Stimulated activated CD8-positive, alpha-beta memory T cell treated with anti-CD3 and anti-CD28 coated beads, Interleukin-12 subunit alpha, Interleukin-12 subunit beta, amount 100 ng/mL, for 1 hour (primary cell): Measurements from ENCODE around the gene NUDT4B.
"Not testable (repeated sequence)": the region's sequence is repeated elsewhere in the genome, so short reads cannot be mapped to it uniquely, and the experiment has no call there.

Source experiments
- DNase-seq: peaks from one replicate; pipeline ENCODE4 v3.0.0-alpha.2; 2020; ENCODE audit warnings: low read depth

NUDT4B gene

GRCh38 chr1:148748563-148749334 lies at the start of gene NUDT4B:
NUDT4B (plus strand) TSS chr1:148748774; CDS start chr1:148748953, 179 bp downstream.
- DNase-seq = not testable (repeated sequence)

DNA sequence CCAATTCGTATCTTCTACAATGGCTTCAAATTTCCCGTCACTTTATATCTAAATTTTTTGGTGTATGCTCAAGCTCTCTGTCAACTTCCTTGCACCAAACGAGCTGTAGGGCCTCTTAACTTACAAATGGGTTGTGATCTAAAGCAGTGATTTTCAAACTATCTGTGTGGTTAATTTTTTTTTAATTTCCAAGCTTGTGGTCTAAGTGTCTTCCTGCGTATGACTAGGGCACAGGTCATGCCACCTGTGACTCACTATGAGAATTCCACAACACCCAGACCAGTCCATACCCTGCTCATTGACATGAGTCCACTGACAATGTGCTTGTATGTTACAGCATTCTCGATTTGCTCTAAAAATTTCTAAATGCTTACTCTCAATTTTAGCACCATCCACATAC lies 49.2 kb upstream of the NUDT4B start:
- not testable (repeated sequence) for DNase-seq

GRCh38 chr1:148702242-148702641 lies 46.3 kb upstream of the NUDT4B start:
- DNase-seq = not testable (repeated sequence)

DNA sequence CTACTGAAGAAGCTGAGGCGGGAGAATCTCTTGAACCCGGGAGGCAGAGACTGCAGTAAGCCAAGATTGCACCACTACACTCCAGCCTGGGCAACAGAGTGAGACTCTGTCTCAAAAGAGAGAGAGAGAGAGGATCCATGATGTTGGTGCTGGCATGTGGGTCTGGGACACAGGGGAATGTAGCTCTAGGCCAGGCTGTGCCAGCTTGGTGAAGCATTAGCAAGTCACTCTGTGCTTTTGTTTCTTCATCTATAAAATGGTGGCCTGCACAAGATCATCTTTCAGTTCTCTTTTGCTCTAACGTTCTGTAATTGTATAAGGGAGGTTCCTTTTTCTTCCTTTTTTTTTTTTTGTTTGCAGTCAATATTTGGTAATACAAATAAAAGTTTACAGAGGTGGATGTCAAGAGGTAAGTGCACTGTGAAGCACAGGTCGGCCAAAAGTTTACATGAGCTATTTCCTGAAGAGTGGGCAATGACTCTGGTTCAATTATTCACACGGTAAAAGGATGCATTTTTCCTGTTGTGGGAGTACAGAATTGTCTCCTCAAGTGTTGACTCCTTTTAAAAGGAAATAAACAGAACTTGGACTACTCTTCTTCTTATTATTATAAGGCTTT lies 44.5 kb upstream of the NUDT4B start:
- DNase-seq = not testable (repeated sequence)

- DNase-seq = not testable (repeated sequence)
Observed at GRCh38 chr1:148705316-148705948, 43.1 kb upstream of the NUDT4B start.

GRCh38 chr1:148708779-148709333 lies 39.7 kb upstream of the NUDT4B start:
- not testable (repeated sequence) for DNase-seq

DNA sequence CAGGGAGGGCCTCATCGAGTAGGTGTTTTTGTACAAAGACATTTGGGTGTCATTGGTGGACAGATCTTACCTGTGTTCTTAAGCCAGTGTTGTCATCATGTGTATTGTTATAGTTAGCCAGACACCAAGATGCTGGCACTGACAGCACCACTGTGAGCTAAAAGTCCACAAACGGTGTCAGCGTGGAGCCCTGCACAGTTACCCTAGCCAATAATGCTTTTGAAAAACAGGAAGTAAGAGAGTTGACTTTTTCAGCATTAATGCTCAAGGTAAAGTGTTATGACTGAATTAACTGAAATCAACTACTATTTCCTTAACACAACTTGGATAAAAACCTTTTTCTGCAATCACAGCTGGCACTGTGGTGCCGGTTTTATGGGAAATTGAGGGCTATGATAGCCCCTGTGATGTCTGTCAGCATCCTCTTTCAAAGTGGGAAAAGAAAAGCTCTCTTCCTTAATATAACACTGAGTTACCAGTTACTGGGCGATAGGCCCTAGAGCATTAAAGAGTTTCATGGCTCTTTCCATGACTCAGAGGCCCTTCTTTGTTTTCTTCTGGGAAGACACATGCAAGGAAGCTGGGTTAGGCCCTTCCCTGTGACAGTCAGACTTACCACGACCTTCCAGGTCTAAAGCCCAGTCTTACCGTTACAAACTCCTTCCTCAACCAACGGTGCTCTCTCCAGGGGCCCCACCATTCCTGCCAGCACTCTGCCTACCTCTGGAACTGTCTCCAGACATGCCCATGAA lies 37.6 kb upstream of the NUDT4B start:
- not testable (repeated sequence) for DNase-seq

GRCh38 chr1:148712353-148712752 lies 36.2 kb upstream of the NUDT4B start:
- DNase-seq = not testable (repeated sequence)

DNA sequence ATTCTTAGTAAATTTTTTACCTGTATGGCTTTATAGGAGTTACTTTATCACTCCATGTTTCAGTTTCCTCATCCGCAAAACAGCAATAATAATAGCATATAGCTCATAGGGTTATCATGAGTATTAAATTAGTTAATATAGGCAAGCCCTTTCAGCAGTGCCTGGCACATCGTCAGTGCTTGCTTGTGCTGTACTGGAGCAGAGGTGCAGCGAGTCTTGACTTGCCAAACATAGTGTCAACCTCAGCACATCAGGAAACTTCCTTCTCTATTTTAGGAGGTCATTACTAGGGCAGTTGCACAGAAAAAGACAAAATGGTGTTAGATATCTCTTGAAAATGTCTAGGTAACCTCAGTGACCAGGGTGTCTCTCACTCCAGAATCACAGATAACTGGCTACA lies 33.1 kb upstream of the NUDT4B start:
- DNase-seq = not testable (repeated sequence)

- not testable (repeated sequence) for DNase-seq
Observed at GRCh38 chr1:148716966-148717520, 31.5 kb upstream of the NUDT4B start.

DNA sequence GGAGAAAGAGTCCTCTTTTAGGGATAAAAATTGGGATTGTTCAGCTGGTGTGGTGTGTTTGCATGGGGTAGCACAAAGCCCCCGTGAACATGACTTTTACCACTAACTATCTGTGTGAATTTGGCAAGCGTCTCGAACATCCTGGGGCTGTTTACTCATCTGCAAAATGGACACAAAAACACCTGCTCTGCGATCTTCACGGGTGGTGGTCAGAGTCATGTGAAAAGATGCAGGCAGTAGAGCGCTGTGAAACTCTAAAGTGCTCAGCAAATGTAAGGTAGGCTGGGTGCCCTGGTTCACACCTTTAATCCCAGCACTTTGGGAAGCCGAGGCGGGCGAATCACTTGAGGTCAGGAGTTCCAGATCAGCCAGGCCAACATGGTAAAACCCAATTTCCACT lies 27.7 kb upstream of the NUDT4B start:
- not testable (repeated sequence) for DNase-seq

DNA sequence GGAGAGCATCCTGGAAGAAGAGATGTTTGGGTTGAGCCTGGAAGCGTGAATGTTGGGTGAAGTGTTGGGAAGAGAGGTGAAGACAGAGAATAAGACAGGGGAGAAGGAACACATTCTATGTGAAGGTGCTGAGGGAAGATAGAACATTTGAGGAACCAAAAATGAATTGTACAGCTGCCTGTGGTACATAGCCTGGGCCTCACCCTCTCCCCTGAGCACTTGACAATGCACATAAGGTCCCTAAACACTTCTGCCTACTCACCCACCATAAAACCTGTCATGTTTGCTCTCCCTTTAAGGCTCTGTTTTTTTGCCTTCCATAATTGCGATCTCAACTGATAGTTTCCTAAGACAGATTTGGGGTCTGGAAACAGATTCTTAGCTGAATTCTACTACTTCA lies 25.8 kb upstream of the NUDT4B start:
- not testable (repeated sequence) for DNase-seq

GRCh38 chr1:148723515-148723914 lies 25.1 kb upstream of the NUDT4B start:
- not testable (repeated sequence) for DNase-seq

GRCh38 chr1:148724872-148725271 lies 23.7 kb upstream of the NUDT4B start:
- not testable (repeated sequence) for DNase-seq

- not testable (repeated sequence) for DNase-seq
Observed at GRCh38 chr1:148727862-148728261, 20.7 kb upstream of the NUDT4B start.

GRCh38 chr1:148729128-148729527 lies 19.4 kb upstream of the NUDT4B start:
- not testable (repeated sequence) for DNase-seq

GRCh38 chr1:148729541-148729940 lies 19.0 kb upstream of the NUDT4B start:
- DNase-seq = not testable (repeated sequence)

GRCh38 chr1:148732277-148732676 lies 16.3 kb upstream of the NUDT4B start:
- not testable (repeated sequence) for DNase-seq

GRCh38 chr1:148733585-148734310 lies 14.8 kb upstream of the NUDT4B start:
- DNase-seq = not testable (repeated sequence)

DNA sequence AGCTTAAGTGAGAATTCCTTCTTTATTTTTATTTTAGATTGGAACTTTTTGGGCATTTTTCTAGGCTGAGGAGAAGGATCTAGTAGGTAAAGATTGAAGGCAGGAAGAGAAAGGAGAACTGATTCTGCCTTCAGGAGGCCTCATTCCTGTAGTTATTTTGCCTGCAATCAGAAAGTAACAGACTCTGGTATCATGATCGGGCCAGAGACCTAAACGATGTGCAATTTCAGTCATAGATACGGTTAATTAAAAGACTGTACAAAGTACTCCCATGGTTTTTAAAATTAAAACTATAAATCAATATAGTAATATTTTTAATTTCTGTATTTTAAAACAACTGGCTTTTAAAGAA lies 14.3 kb upstream of the NUDT4B start:
- not testable (repeated sequence) for DNase-seq

- not testable (repeated sequence) for DNase-seq
Observed at GRCh38 chr1:148735538-148735937, 13.0 kb upstream of the NUDT4B start.
